Loucy (cell line): ENCODE measurements around the gene CASR.

Experiments
- H2AFZ ChIP-seq: fragments of 200-600 bp; sonication (generic); 2 replicates; pipeline ENCODE4 v1.6.0; 2016; ENCODE audit warnings: antibody characterized with exemption, mild to moderate bottlenecking, low read length, moderate library complexity
- H3F3A ChIP-seq: fragments of 200-600 bp; 2 replicates; pipeline ENCODE4 v1.6.0; 2016; ENCODE audit warnings: antibody characterized with exemption, low read depth, mild to moderate bottlenecking
- H3K27me3 ChIP-seq: fragments of 200-600 bp; sonication (generic); 2 replicates; pipeline ENCODE4 v1.6.1; 2014; ENCODE audit warnings: low read length, mild to moderate bottlenecking; ENCODE audit not compliant: insufficient read depth, poor library complexity, severe bottlenecking
- H3K36me3 ChIP-seq: fragments of 200-600 bp; sonication (generic); 2 replicates; pipeline ENCODE4 v1.6.1; 2016; ENCODE audit warnings: low read length; ENCODE audit not compliant: insufficient read depth
- H3K4me1 ChIP-seq: fragments of 200-600 bp; sonication (generic); 2 replicates; pipeline ENCODE4 v1.5.1; 2014; ENCODE audit warnings: low read length, mild to moderate bottlenecking; ENCODE audit not compliant: insufficient read depth, poor library complexity, severe bottlenecking
- H3K4me2 ChIP-seq: fragments of 200-600 bp; sonication (generic); 2 replicates; pipeline ENCODE4 v1.6.0; 2014; ENCODE audit warnings: antibody characterized with exemption, low read length, low read depth, mild to moderate bottlenecking; ENCODE audit not compliant: poor library complexity, severe bottlenecking
- H3K4me3 ChIP-seq: fragments of 200-600 bp; sonication (generic); 2 replicates; pipeline ENCODE4 v1.5.1; 2014; ENCODE audit warnings: low read length, mild to moderate bottlenecking, mixed read lengths; ENCODE audit not compliant: poor library complexity, severe bottlenecking
- H3K79me2 ChIP-seq: fragments of 200-600 bp; sonication (generic); 2 replicates; pipeline ENCODE4 v1.6.1; 2014; ENCODE audit warnings: low read length; ENCODE audit not compliant: insufficient read depth
- H3K9ac ChIP-seq: fragments of 200-600 bp; sonication (generic); 2 replicates; pipeline ENCODE4 v1.6.0; 2014; ENCODE audit warnings: mild to moderate bottlenecking, low read depth, low read length, moderate library complexity; ENCODE audit not compliant: poor library complexity, severe bottlenecking
- H3K9me2 ChIP-seq: fragments of 200-600 bp; sonication (generic); replicated peaks from 2 replicates; pipeline ENCODE4 v1.6.1; 2016; ENCODE audit warnings: low read depth, low read length, mixed read lengths
- H3K9me3 ChIP-seq: fragments of 200-600 bp; sonication (generic); 2 replicates; pipeline ENCODE4 v1.6.1; 2014; ENCODE audit warnings: mild to moderate bottlenecking, antibody characterized with exemption, low read length, low read depth; ENCODE audit not compliant: insufficient read depth
- H4K20me1 ChIP-seq: fragments of 200-600 bp; sonication (generic); 2 replicates; pipeline ENCODE4 v1.6.0; 2014; ENCODE audit warnings: antibody characterized with exemption, low read length, mild to moderate bottlenecking; ENCODE audit not compliant: insufficient read depth, poor library complexity, severe bottlenecking
- EZH2phosphoT487 ChIP-seq: fragments of 200-600 bp; IDR thresholded peaks from 2 replicates; pipeline ENCODE4 v1.6.1; 2018; ENCODE audit warnings: antibody characterized with exemption, mild to moderate bottlenecking, moderate library complexity, borderline replicate concordance
- TF ChIP-seq, protein P1 (sequence below): fragments of 200-600 bp; sonication (generic); conservative IDR thresholded peaks from 2 replicates; pipeline ENCODE4 v1.5.1; 2014; ENCODE audit warnings: mild to moderate bottlenecking, antibody characterized with exemption, low read length

CASR gene

DNA sequence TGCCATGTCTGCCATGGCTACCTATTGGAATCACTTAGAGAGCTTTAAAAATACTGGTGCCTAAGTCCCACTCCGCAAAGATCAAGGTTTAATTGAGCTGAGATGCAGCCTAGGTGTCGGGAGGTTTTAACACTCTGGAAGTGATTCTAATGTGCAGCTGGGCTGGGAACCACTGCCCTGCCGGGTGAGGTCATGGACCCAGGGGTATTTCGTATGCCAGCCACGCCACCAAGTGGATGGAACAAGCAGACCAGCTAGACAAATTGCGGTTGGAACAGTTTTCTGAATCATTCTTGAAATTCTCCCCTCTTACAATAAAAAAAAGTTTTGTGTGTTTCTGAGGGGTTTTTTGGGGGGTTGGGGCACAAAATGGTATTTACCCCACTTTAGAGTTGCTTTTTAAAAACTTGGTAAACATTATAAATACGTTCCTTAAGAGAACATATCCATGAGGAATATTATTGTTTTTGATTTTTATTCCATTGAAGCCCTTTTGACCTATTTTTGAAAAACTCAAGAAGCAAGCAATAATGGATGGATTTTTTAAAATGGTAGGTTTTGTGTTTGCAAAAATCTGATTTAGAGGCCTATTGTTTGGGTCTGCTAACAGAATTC lies 75.4 kb downstream of the CASR start:
- Histone ChIP-seq H2AFZ (peak overlapping the region; percentile 50; the same call in 1 of the 2 replicates), H3K79me2 (no peaks in the 10 kb centered on the region), H3K27me3 (no peaks in the 10 kb centered on the region), H3K9me2 (no peaks in the 10 kb centered on the region), H3K4me2 (peak overlapping the region; percentile 28), H3K36me3 (no peaks in the 10 kb centered on the region), H3K9me3 (no peaks in the 10 kb centered on the region), H3K9ac (no peak overlapping the region), H3F3A (no peaks in the 10 kb centered on the region), H4K20me1 (no peaks in the 10 kb centered on the region), H3K4me1 (peaks cover 6% of the 10 kb centered on the region), H3K4me3 (no peak overlapping the region)
- TF ChIP-seq, protein P1, sequence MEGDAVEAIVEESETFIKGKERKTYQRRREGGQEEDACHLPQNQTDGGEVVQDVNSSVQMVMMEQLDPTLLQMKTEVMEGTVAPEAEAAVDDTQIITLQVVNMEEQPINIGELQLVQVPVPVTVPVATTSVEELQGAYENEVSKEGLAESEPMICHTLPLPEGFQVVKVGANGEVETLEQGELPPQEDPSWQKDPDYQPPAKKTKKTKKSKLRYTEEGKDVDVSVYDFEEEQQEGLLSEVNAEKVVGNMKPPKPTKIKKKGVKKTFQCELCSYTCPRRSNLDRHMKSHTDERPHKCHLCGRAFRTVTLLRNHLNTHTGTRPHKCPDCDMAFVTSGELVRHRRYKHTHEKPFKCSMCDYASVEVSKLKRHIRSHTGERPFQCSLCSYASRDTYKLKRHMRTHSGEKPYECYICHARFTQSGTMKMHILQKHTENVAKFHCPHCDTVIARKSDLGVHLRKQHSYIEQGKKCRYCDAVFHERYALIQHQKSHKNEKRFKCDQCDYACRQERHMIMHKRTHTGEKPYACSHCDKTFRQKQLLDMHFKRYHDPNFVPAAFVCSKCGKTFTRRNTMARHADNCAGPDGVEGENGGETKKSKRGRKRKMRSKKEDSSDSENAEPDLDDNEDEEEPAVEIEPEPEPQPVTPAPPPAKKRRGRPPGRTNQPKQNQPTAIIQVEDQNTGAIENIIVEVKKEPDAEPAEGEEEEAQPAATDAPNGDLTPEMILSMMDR = peak; percentile 90
- no peak for TF ChIP-seq EZH2phosphoT487

GRCh38 chr3:122260206-122260605 lies 76.7 kb downstream of the CASR start:
- no peak overlapping the region for H2AFZ ChIP-seq
- no peak overlapping the region for H3K9ac ChIP-seq
- TF ChIP-seq, protein P1 = no peak
- no peak for TF ChIP-seq EZH2phosphoT487
- H3K36me3 ChIP-seq = no peaks in the 10 kb centered on the region
- no peaks in the 10 kb centered on the region for H3K27me3 ChIP-seq
- no peak overlapping the region for H3K4me2 ChIP-seq
- H3K4me3 ChIP-seq = no peak overlapping the region
- H4K20me1 ChIP-seq = no peaks in the 10 kb centered on the region
- H3K9me2 ChIP-seq = no peaks in the 10 kb centered on the region
- H3K9me3 ChIP-seq = no peaks in the 10 kb centered on the region
- no peaks in the 10 kb centered on the region for H3F3A ChIP-seq
- H3K4me1 ChIP-seq = peaks cover 6% of the 10 kb centered on the region
- no peaks in the 10 kb centered on the region for H3K79me2 ChIP-seq

DNA sequence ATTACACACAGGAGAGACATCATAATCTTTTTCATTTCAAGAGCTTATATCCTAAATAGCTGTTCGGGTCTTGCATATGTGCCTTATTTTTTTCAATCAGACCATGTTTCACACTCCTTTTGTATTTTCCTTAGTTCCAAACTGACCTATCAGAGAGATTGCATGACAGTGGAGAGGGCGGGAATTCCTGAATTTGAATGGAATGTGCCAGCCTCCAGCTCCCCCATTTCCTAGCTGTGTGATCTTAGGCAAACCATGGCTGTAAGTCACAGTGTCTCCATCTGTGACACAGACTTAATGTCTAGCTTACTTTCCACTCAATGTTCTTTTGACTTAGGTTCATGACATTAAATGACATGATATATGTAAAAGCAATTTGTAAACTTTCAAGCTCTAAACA lies 79.6 kb downstream of the CASR start:
- no peaks in the 10 kb centered on the region for H3K27me3 ChIP-seq
- H3K4me2 ChIP-seq = no peak overlapping the region
- H3K9me3 ChIP-seq = no peaks in the 10 kb centered on the region

More for the DNA sequence above, 79.6 kb downstream of the CASR start:
- TF ChIP-seq EZH2phosphoT487 = no peak
- TF ChIP-seq, protein P1 = no peak
- H3K4me3 ChIP-seq = no peak overlapping the region
- H3K9me2 ChIP-seq = no peaks in the 10 kb centered on the region
- peaks cover 7% of the 10 kb centered on the region for H3K4me1 ChIP-seq
- H3K36me3 ChIP-seq = no peaks in the 10 kb centered on the region
- no peak overlapping the region for H2AFZ ChIP-seq
- H3F3A ChIP-seq = no peaks in the 10 kb centered on the region
- H4K20me1 ChIP-seq = no peaks in the 10 kb centered on the region
- no peaks in the 10 kb centered on the region for H3K79me2 ChIP-seq
- H3K9ac ChIP-seq = no peak overlapping the region
